ENCODE measurements around the gene CYREN. TPM values are rescaled to one million over a fixed set of nuclear protein-coding genes. Genes with fewer than 3 reads are reported as not detected.
A peak's percentile ranks its signal among the peaks of the same experiment; 100 is the strongest.

CYREN gene
- total and polyA plus RNA-seq, 9 of the 15 experiments (the other 6 are each of a cell fraction or from before 2014, with no cell fraction given) = 13.9 to 108 (median 88.8) TPM

DNA sequence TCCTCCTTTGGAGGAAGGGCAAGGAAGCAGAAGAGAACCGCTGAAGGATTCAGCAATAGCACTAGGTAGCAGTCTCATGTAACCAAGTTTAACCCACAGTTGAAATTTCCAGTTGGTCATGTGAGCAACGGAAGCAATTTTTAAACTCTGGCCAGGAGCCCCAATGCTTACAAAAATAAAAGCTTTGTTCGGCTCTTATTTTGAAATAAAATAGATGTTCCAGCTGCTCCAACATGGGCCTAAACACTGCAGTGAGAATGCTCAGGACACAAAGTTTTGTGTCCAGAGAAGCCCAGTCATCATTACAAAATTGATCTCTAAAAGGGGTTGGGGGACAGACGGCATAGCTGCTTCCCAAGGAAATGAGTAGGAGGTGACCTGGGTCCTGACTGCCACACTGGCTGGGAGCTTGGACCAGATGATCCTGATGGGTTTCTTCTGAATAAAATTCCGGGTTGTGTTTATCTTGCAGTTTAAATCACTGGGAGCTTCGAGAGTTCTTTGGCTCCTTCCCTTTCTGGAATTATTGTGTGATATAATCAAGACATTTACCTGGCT is 23.1 kb downstream of the CYREN start (continued):
- 0 out of 4 replicates have a peak, but pooled peaks of 1 of the 2 experiments have one; percentile 11 for TF ChIP-seq NRF1 (conservative IDR thresholded peaks at IDR 0.05 in 1 of 2, IDR thresholded peaks at IDR 0.05 in 1 of 2)
- peak; percentile 100 for TF ChIP-seq MYNN (IDR thresholded peaks at IDR 0.05)
- peak; percentile 98 for TF ChIP-seq MYNN (CRISPR knock-in tag; IDR thresholded peaks at IDR 0.05)
- no peak for TF ChIP-seq NFATC3 (IDR thresholded peaks at IDR 0.05)
- no peak for TF ChIP-seq ZNF253 (CRISPR knock-in tag; conservative IDR thresholded peaks at IDR 0.05)
- TF ChIP-seq EP300 (IDR thresholded peaks at IDR 0.05; ENCODE audit: low read length) = peak; percentile 50
- TF ChIP-seq L3MBTL2 (IDR thresholded peaks at IDR 0.05) = 0 out of 2 replicates have a peak, but pooled peaks have one; percentile 19
- 0 out of 2 replicates have a peak, but pooled peaks have one; percentile 56 for TF ChIP-seq ZKSCAN8 (CRISPR knock-in tag; IDR thresholded peaks at IDR 0.05)
- peak; percentile 35; the same call in 1 of the 2 replicates for TF ChIP-seq SMARCE1 (IDR thresholded peaks at IDR 0.05)
- peak; percentile 96 for TF ChIP-seq MYBL2 (IDR thresholded peaks at IDR 0.05; ENCODE audit: low read depth)
- TF ChIP-seq MYBL2 (CRISPR knock-in tag; IDR thresholded peaks at IDR 0.05; ENCODE audit: borderline replicate concordance) = no peak
- TF ChIP-seq FOXM1 (IDR thresholded peaks at IDR 0.05; ENCODE audit: low read depth) = peak; percentile 97
- TF ChIP-seq FOXM1 (CRISPR knock-in tag; IDR thresholded peaks at IDR 0.05; ENCODE audit: low read depth) = no peak
- peak in 1 of 2 experiments; percentile 29; a peak in 1 of 3 replicates for TF ChIP-seq CBX3 (IDR thresholded peaks at IDR 0.05; ENCODE audit: borderline replicate concordance in 1 of 2, low read length in 2 of 2)
- 0 out of 2 replicates have a peak, but pooled peaks have one; percentile 14 for TF ChIP-seq ZEB2 (IDR thresholded peaks at IDR 0.05)
- no peak for TF ChIP-seq NR3C1 (CRISPR knock-in tag; IDR thresholded peaks at IDR 0.05)
- TF ChIP-seq CREB3 (tag; conservative IDR thresholded peaks at IDR 0.05; ENCODE audit: low read depth) = peak; percentile 59; the same call in 1 of the 2 replicates
- no peak for TF ChIP-seq RB1 (IDR thresholded peaks at IDR 0.05; ENCODE audit: low read depth)
- TF ChIP-seq, protein P1, sequence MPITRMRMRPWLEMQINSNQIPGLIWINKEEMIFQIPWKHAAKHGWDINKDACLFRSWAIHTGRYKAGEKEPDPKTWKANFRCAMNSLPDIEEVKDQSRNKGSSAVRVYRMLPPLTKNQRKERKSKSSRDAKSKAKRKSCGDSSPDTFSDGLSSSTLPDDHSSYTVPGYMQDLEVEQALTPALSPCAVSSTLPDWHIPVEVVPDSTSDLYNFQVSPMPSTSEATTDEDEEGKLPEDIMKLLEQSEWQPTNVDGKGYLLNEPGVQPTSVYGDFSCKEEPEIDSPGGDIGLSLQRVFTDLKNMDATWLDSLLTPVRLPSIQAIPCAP (CRISPR knock-in tag; IDR thresholded peaks at IDR 0.05; ENCODE audit: borderline replicate concordance) = no peak
- peak in 1 of 2 experiments; percentile 52; a peak in 1 of 4 replicates for TF ChIP-seq SRF (CRISPR knock-in tag; IDR thresholded peaks at IDR 0.05)
- peak; percentile 5; the same call in 1 of the 2 replicates for TF ChIP-seq KLF6 (CRISPR knock-in tag; IDR thresholded peaks at IDR 0.05; ENCODE audit: borderline replicate concordance)
- TF ChIP-seq LEF1 (IDR thresholded peaks at IDR 0.05) = 0 out of 2 replicates have a peak, but pooled peaks have one; percentile 10
- TF ChIP-seq MITF (IDR thresholded peaks at IDR 0.05) = 0 out of 2 replicates have a peak, but pooled peaks have one; percentile 23
- no peak for TF ChIP-seq NCOR1 (IDR thresholded peaks at IDR 0.05)
- TF ChIP-seq ZNF764 (CRISPR knock-in tag; IDR thresholded peaks at IDR 0.05; ENCODE audit: low read depth) = 0 out of 2 replicates have a peak, but pooled peaks have one; percentile 43
- peak; percentile 38; the same call in 1 of the 2 replicates for TF ChIP-seq BHLHE40 (IDR thresholded peaks at IDR 0.05; ENCODE audit: low read length)
- peak; percentile 13 for TF ChIP-seq HDAC3 (IDR thresholded peaks at IDR 0.05; ENCODE audit: borderline replicate concordance, partially characterized antibody)
- 0 out of 2 replicates have a peak, but pooled peaks have one; percentile 22 for TF ChIP-seq ELF1 (tag; IDR thresholded peaks at IDR 0.05)
